HG03457 (cell line): Measurements from ENCODE around the gene STARD7.
A peak's percentile ranks its signal among the peaks of the same experiment; 100 is the strongest.
"Not testable (repeated sequence)": the region's sequence is repeated elsewhere in the genome, so short reads cannot be mapped to it uniquely, and the experiment has no call there.

ENCODE experiments used
- ATAC-seq: cut with Tn5 transposase; IDR thresholded peaks from one replicate; pipeline ENCODE4 v1.9.1; 2021; ENCODE audit warnings: moderate number of reproducible peaks; ENCODE audit not compliant: unreplicated experiment

The STARD7 gene

GRCh38 chr2:96164459-96165184 lies 44.0 kb downstream of the STARD7 start:
- peak; percentile 58 for ATAC-seq

GRCh38 chr2:96163768-96164429 lies 44.7 kb downstream of the STARD7 start:
- ATAC-seq: peak; percentile 37

GRCh38 chr2:96163415-96163767 lies 45.2 kb downstream of the STARD7 start:
- no peak for ATAC-seq

GRCh38 chr2:96161898-96162297 lies 46.7 kb downstream of the STARD7 start:
- no peak for ATAC-seq

- ATAC-seq: not testable (repeated sequence)
Measured at GRCh38 chr2:96160366-96160765, 48.3 kb downstream of the STARD7 start.

- ATAC-seq: no peak
Measured at GRCh38 chr2:96159084-96159830, 49.4 kb downstream of the STARD7 start.

GRCh38 chr2:96158554-96158940 lies 50.1 kb downstream of the STARD7 start:
- no peak for ATAC-seq

GRCh38 chr2:96157649-96158553 lies 50.7 kb downstream of the STARD7 start:
- peak; percentile 45 for ATAC-seq

- peak; percentile 36 for ATAC-seq
Measured at GRCh38 chr2:96156926-96157648, 51.5 kb downstream of the STARD7 start.

GRCh38 chr2:96156011-96156820 lies 52.4 kb downstream of the STARD7 start:
- no peak for ATAC-seq

- ATAC-seq: no peak
Measured at GRCh38 chr2:96154506-96155380, 53.9 kb downstream of the STARD7 start.

- no peak for ATAC-seq
Measured at GRCh38 chr2:96153991-96154431, 54.6 kb downstream of the STARD7 start.

GRCh38 chr2:96153291-96153713 lies 55.3 kb downstream of the STARD7 start:
- no peak for ATAC-seq

GRCh38 chr2:96152304-96153161 lies 56.1 kb downstream of the STARD7 start:
- ATAC-seq: no peak

GRCh38 chr2:96151595-96152303 lies 56.9 kb downstream of the STARD7 start:
- ATAC-seq: no peak

GRCh38 chr2:96150791-96151594 lies 57.6 kb downstream of the STARD7 start:
- ATAC-seq: no peak
